ENCODE data around the gene TTC7B. TPM values are rescaled to one million over a fixed set of nuclear protein-coding genes. Genes with fewer than 3 reads are reported as not detected.

Gene TTC7B
- total and polyA plus RNA-seq, 4 donors, result 23.1 to 85.0 (median 54.6) TPM

GRCh38 chr14:90518941-90519256 lies 297.3 kb downstream of the TTC7B start:
- WGBS (ENCODE audit: insufficient coverage), result 62% methylated on average over 3 of the region's 5 CpGs
- Histone ChIP-seq H3K27me3 (ENCODE audit: control insufficient read depth, insufficient read depth, low read length) (no peaks in the 10 kb centered on the region), H3K9me3 (ENCODE audit: control insufficient read depth, insufficient read depth, low read length) (no peaks in the 10 kb centered on the region), H3K27ac (ENCODE audit: low read depth, low read length) (no peak overlapping the region), H3K36me3 (ENCODE audit: control insufficient read depth, insufficient read depth, low read length) (no peaks in the 10 kb centered on the region), H3K4me1 (ENCODE audit: control insufficient read depth, insufficient read depth, low read length) (peaks cover 74% of the 10 kb centered on the region), H3K4me3 (ENCODE audit: low read depth, low read length) (no peak overlapping the region)
- DNase-seq (ENCODE audit: low read depth in 4 of 6, low spot score in 6 of 6), result no peak

DNA sequence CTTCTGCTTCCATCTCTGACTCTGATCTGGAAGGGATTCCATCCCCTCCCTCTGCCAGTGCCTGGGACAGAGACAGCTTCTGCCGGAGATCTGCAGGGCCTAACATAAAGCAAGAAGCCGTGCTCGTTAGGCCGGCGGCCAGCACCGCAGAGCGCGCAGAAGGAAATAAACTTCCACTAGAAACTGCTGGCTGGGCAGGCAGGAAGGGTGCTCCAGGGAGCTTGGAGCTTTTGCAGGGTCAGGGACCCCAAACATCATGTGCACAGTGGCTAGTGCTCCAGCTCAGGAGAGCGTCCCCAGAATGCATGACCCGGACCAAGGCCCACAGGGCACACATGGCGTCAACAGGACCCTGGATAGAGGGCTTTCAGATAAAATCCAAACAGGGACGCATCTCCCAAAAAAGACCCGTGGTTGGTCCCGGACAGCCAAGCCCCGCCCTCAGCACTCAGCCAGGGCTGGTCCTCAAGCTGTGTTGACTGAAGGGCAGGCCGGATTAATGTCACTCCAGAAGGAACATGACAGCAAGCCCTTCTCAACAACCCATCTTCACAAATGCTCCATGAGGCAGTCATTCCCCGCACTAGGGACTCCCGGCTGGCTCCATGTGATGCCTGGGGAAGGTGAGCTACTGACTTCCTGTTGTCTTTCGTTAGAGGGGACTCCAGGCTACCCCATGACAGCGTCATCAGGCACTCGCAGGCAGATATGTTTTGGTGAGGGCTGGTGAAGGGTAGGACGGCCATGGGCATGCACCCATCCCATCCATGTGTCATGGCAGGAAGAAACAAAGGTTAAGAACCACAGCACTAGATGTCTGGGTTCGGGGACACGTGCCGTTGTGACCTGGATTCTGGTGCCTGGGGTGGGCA lies 297.9 kb downstream of the TTC7B start:
- Histone ChIP-seq H3K4me3 (ENCODE audit: low read depth, low read length) (no peak overlapping the region), H3K36me3 (ENCODE audit: control insufficient read depth, insufficient read depth, low read length) (no peaks in the 10 kb centered on the region), H3K27ac (ENCODE audit: low read depth, low read length) (peak overlapping the region; percentile 29), H3K9me3 (ENCODE audit: control insufficient read depth, insufficient read depth, low read length) (no peaks in the 10 kb centered on the region), H3K4me1 (ENCODE audit: control insufficient read depth, insufficient read depth, low read length) (peaks cover 75% of the 10 kb centered on the region), H3K27me3 (ENCODE audit: control insufficient read depth, insufficient read depth, low read length) (no peaks in the 10 kb centered on the region)
- peak in 2 of 6 donors; percentile 69 to 76 for DNase-seq (ENCODE audit: low read depth in 4 of 6, low spot score in 6 of 6)
- 67% methylated on average over 22 of the region's 25 CpGs for WGBS (ENCODE audit: insufficient coverage)

- H3K4me3 ChIP-seq (ENCODE audit: low read depth, low read length), result no peak overlapping the region
- DNase-seq (ENCODE audit: low read depth in 4 of 6, low spot score in 6 of 6), result peak in 2 of 6 donors; percentile 52 to 58
- no peaks in the 10 kb centered on the region for H3K9me3 ChIP-seq (ENCODE audit: control insufficient read depth, insufficient read depth, low read length)
- H3K27me3 ChIP-seq (ENCODE audit: control insufficient read depth, insufficient read depth, low read length), result no peaks in the 10 kb centered on the region
- H3K36me3 ChIP-seq (ENCODE audit: control insufficient read depth, insufficient read depth, low read length), result peaks cover under 1% of the 10 kb centered on the region
- WGBS (ENCODE audit: insufficient coverage), result 52% methylated on average over 13 of the region's 15 CpGs
- no peak overlapping the region for H3K27ac ChIP-seq (ENCODE audit: low read depth, low read length)
- peaks cover 76% of the 10 kb centered on the region for H3K4me1 ChIP-seq (ENCODE audit: control insufficient read depth, insufficient read depth, low read length)
These were observed 299.0 kb downstream of the TTC7B start for GRCh38 chr14:90517076-90517841.

GRCh38 chr14:90514566-90514965 lies 301.7 kb downstream of the TTC7B start:
- H3K4me1 ChIP-seq (ENCODE audit: control insufficient read depth, insufficient read depth, low read length), result peaks cover 70% of the 10 kb centered on the region
- no peak for DNase-seq (ENCODE audit: low read depth in 4 of 6, low spot score in 6 of 6)
- no peak overlapping the region for H3K4me3 ChIP-seq (ENCODE audit: low read depth, low read length)
- peaks cover 3% of the 10 kb centered on the region for H3K27me3 ChIP-seq (ENCODE audit: control insufficient read depth, insufficient read depth, low read length)
- no peaks in the 10 kb centered on the region for H3K9me3 ChIP-seq (ENCODE audit: control insufficient read depth, insufficient read depth, low read length)
- WGBS (ENCODE audit: insufficient coverage), result 100% methylated on average over 1 of the region's 4 CpGs
- H3K36me3 ChIP-seq (ENCODE audit: control insufficient read depth, insufficient read depth, low read length), result peaks cover 3% of the 10 kb centered on the region
- H3K27ac ChIP-seq (ENCODE audit: low read depth, low read length), result peak overlapping the region; percentile 92

DNA sequence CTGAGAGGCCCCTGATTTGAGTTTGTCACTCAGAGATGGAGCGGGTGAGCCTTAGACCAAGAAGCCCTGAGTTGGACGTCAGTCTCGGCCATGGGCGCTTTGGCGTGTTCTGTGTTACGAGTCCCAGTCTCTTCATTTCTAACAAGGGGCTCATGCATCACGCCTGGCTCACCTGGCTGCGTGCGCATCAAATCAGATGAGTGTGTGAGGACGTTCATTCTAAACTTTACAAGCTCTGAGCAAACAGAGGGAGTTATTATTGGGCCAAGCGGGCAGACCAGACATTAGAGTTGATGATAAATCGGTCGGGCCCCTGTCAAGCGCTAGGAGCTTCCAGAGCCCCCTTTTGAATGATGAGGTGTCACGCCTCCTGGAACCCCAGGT lies 302.2 kb downstream of the TTC7B start:
- peak overlapping the region; percentile 92 for H3K27ac ChIP-seq (ENCODE audit: low read depth, low read length)
- peaks cover 70% of the 10 kb centered on the region for H3K4me1 ChIP-seq (ENCODE audit: control insufficient read depth, insufficient read depth, low read length)
- H3K9me3 ChIP-seq (ENCODE audit: control insufficient read depth, insufficient read depth, low read length), result no peaks in the 10 kb centered on the region
- no peak overlapping the region for H3K4me3 ChIP-seq (ENCODE audit: low read depth, low read length)
- peaks cover 3% of the 10 kb centered on the region for H3K36me3 ChIP-seq (ENCODE audit: control insufficient read depth, insufficient read depth, low read length)
- 54% methylated on average over 7 of the region's 15 CpGs for WGBS (ENCODE audit: insufficient coverage)
- H3K27me3 ChIP-seq (ENCODE audit: control insufficient read depth, insufficient read depth, low read length), result peaks cover 3% of the 10 kb centered on the region
- DNase-seq (ENCODE audit: low read depth in 4 of 6, low spot score in 6 of 6), result no peak

- no peaks in the 10 kb centered on the region for H3K9me3 ChIP-seq (ENCODE audit: control insufficient read depth, insufficient read depth, low read length)
- 14% methylated on average over 13 of the region's 16 CpGs for WGBS (ENCODE audit: insufficient coverage)
- peaks cover 65% of the 10 kb centered on the region for H3K4me1 ChIP-seq (ENCODE audit: control insufficient read depth, insufficient read depth, low read length)
- DNase-seq (ENCODE audit: low read depth in 4 of 6, low spot score in 6 of 6), result peak in 5 of 6 donors; percentile 69 to 95 (median 73)
- H3K27ac ChIP-seq (ENCODE audit: low read depth, low read length), result peak overlapping the region; percentile 92
- peaks cover 3% of the 10 kb centered on the region for H3K36me3 ChIP-seq (ENCODE audit: control insufficient read depth, insufficient read depth, low read length)
- no peak overlapping the region for H3K4me3 ChIP-seq (ENCODE audit: low read depth, low read length)
- peaks cover 3% of the 10 kb centered on the region for H3K27me3 ChIP-seq (ENCODE audit: control insufficient read depth, insufficient read depth, low read length)
These were observed 302.8 kb downstream of the TTC7B start for GRCh38 chr14:90513161-90514014.

DNA sequence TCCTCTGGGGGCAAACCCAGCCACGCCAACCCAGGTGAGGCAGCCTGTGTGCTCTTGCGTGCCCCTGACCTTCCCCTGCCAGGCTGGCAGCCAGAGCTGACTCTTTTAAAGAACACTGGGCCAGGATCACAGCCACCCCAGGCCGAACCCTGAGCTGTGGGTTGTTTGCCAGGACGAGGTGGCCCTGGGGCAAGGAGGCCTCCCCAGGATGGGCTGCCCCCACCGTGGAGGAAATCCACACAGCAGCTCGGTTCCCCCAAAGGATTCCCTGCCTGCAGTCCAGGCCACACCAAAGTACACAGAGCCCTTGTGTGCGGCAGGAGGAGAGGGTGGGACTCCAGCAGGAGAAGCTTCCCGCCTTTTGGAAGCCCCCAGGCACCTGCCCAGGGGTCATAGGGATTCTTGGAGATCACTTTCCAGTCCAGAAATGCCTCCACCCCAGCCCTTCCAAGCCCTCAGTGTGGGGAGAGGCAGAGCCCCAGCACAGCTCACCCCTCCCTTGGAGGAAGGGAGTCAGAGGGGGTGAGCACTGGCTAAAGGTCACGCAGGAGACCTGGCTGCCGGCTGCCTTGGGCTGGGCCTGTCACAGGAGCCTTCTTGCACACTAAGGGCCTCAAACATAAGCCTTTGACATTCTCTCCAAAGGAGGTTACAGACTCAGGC lies 303.8 kb downstream of the TTC7B start:
- no peak for DNase-seq (ENCODE audit: low read depth in 4 of 6, low spot score in 6 of 6)
- H3K36me3 ChIP-seq (ENCODE audit: control insufficient read depth, insufficient read depth, low read length), result peaks cover 3% of the 10 kb centered on the region
- peaks cover 55% of the 10 kb centered on the region for H3K4me1 ChIP-seq (ENCODE audit: control insufficient read depth, insufficient read depth, low read length)
- H3K9me3 ChIP-seq (ENCODE audit: control insufficient read depth, insufficient read depth, low read length), result no peaks in the 10 kb centered on the region
- H3K4me3 ChIP-seq (ENCODE audit: low read depth, low read length), result no peak overlapping the region
- 63% methylated on average over 9 of the region's 10 CpGs for WGBS (ENCODE audit: insufficient coverage)
- H3K27me3 ChIP-seq (ENCODE audit: control insufficient read depth, insufficient read depth, low read length), result peaks cover 3% of the 10 kb centered on the region
- H3K27ac ChIP-seq (ENCODE audit: low read depth, low read length), result no peak overlapping the region

DNA sequence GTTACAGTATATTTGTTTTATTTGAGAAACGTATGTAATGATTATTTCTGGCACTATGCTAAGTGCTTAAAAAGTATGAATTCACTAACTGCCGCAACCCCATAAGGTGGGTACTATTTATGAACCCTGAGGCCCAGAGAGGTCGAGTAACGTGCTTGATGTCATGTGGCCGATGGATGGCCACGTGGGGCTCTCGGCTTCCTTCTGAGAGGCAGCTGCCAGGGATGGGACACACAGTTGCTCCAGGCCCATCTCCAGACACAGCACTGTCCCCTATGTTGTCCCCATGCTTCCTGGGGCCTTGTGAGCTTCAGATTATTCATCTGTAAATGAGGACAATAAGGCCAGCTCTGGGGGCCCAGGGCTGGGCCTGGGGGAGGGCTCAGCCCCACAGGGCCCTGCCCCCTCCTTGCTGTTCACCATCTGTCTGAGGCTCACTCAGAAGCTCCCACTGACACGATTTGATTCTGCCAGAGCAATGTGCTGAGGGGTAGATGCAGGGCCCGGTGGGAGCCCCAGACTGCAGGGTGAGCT lies 304.4 kb downstream of the TTC7B start:
- Histone ChIP-seq H3K27ac (ENCODE audit: low read depth, low read length) (no peak overlapping the region), H3K9me3 (ENCODE audit: control insufficient read depth, insufficient read depth, low read length) (no peaks in the 10 kb centered on the region), H3K4me1 (ENCODE audit: control insufficient read depth, insufficient read depth, low read length) (peaks cover 49% of the 10 kb centered on the region), H3K4me3 (ENCODE audit: low read depth, low read length) (no peak overlapping the region), H3K36me3 (ENCODE audit: control insufficient read depth, insufficient read depth, low read length) (peaks cover 3% of the 10 kb centered on the region), H3K27me3 (ENCODE audit: control insufficient read depth, insufficient read depth, low read length) (peaks cover 3% of the 10 kb centered on the region)
- no peak for DNase-seq (ENCODE audit: low read depth in 4 of 6, low spot score in 6 of 6)
- WGBS (ENCODE audit: insufficient coverage), result 50% methylated on average over 7 of the region's 9 CpGs

DNA sequence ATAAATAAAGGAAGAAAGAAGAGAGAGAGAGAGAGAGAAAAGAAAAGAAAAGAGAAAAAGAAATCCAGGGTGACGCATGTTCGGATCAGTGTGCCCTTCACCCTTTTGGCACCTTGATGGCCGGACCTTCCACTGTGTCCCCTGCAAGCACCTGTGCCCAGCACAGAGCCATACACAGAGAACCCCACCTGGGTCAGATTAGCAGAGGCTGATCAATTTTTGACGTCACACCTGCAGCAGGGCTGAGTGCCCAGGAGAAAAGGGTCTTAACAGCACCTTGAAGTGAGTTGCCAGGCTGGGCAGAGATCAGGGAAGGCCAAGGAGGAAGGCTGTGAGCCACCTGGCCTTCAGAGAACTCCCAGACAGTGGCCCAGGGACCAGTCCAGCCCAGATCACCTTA lies 305.0 kb downstream of the TTC7B start:
- Histone ChIP-seq H3K4me1 (ENCODE audit: control insufficient read depth, insufficient read depth, low read length) (peaks cover 43% of the 10 kb centered on the region), H3K9me3 (ENCODE audit: control insufficient read depth, insufficient read depth, low read length) (no peaks in the 10 kb centered on the region), H3K36me3 (ENCODE audit: control insufficient read depth, insufficient read depth, low read length) (peaks cover 3% of the 10 kb centered on the region), H3K27ac (ENCODE audit: low read depth, low read length) (no peak overlapping the region), H3K27me3 (ENCODE audit: control insufficient read depth, insufficient read depth, low read length) (peaks cover 3% of the 10 kb centered on the region), H3K4me3 (ENCODE audit: low read depth, low read length) (no peak overlapping the region)
- no peak for DNase-seq (ENCODE audit: low read depth in 4 of 6, low spot score in 6 of 6)
- 90% methylated on average over 3 of the region's 4 CpGs for WGBS (ENCODE audit: insufficient coverage)
